NCI-H2196 (cell line): ENCODE results near the gene PRSS56.
A peak's percentile ranks its signal among the peaks of the same experiment; 100 is the strongest.

ENCODE experiments used
- DNase-seq: peaks from one replicate; lab custom pipeline; 2025; ENCODE audit not compliant: unreplicated experiment; lab: John Stamatoyannopoulos, UW

The PRSS56 gene

DNA sequence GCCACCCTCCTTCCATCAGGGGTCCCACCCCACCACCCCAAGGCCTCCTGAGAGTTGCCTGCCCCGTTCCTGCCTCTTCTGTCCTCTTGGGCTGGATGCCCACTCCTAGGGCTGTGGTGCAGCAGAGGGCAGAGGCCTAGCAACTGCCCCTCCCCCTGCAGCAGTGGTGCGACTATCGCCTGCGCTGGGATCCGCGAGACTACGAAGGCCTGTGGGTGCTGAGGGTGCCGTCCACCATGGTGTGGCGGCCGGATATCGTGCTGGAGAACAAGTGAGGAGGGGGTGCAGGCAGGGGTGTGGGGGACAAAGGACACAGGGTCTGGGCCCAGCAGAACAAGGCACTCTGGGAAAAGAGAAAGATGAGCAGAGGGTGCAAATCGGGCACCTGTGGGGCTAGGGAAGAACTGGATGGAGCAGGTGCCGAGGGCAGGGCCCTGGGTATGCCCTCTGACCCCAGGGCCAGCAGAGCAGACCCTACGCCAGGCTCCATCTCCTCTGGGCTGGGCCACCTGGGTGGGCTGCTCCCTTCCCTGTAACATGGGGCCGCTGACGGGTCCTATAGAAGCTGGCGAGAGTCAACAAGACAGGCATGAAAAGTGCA, 20.4 kb downstream of the PRSS56 start:
- DNase-seq = no peak

DNA sequence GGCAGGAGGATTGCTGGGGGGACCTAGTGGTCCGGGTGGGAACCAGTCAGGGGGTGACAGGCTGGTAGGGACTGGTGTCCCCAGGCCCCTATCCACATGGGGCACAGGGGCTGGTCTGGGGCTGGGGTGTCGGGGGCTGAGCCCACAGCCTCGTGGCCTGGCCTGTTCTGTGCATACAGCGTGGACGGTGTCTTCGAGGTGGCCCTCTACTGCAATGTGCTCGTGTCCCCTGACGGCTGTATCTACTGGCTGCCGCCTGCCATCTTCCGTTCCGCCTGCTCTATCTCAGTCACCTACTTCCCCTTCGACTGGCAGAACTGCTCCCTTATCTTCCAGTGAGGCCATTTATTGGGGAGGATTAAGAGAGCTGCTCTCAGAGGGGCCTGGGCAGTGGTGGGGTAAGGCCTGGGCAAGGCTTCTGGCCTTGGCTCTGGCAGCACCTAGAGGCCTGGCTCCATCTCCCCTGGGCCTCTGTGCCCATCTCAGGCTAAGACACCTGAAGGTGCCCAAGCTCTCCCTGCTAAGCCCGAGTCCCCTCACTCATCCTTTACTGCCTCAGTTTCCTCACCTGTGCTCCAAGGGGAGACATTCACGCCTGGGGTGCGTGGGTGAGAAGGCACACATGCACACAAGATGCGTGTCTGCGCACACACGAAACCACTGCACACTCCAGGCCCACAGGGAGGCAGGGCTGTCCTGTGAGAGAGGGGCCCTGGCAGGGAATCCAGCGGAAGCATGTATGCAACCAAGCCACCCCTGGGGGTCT, 21.2 kb downstream of the PRSS56 start:
- no peak for DNase-seq

DNA sequence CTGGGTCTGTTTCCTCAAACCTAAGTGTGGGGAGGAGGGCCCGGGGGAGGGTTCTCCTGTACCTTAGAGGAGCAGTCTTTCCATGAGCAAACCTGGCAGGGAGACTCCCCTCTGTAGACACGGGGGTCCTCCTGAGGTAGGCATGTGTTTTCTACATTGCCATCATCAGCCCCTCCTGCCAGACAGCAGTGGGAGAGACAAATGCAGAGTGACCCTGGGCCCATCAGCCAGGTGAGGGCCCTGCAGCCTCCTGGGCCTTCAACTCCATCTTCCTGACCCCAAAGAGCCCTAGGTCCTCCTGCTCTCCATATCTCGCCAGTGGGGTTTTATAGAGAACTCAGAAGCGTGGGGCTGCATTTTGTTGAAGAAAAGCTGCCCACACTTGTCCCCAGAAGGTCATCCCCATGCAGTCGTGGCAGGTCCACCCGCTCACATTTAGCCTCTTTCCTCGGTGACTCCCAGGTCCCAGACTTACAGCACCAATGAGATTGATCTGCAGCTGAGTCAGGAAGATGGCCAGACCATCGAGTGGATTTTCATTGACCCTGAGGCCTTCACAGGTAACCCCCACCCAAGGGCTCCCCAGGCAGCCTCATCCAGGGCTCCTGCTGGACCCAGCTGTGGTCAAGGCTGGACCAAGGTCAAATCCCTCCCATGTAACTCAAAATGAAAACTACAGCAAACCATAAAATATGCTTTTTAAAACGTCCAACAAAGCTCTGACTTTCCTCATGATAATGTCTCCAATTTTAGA, 21.9 kb downstream of the PRSS56 start:
- no peak for DNase-seq

DNA sequence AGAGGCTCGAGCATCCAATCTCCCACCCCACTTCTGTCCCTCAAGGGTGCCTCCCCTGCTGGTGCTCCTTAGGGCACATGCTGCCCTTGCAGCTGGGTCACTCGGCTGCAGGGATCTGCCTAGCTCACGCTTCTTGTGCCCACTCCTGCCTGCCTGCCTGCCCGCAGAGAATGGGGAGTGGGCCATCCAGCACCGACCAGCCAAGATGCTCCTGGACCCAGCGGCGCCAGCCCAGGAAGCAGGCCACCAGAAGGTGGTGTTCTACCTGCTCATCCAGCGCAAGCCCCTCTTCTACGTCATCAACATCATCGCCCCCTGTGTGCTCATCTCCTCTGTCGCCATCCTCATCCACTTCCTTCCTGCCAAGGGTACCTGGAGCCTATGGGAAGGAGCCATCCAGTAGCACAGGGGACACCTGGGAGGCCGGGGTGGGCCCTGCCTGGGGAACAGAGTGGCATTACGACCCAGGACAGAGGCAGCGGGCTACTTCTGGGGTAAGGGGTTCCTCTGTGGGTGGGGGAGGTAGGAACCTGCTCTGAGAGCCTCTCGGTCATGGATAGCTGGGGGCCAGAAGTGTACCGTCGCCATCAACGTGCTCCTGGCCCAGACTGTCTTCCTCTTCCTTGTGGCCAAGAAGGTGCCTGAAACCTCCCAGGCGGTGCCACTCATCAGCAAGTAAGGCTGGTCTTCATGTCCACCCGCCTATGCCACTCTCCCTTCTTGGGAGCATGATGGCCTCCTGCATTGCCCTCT, 22.7 kb downstream of the PRSS56 start:
- DNase-seq = no peak

DNA sequence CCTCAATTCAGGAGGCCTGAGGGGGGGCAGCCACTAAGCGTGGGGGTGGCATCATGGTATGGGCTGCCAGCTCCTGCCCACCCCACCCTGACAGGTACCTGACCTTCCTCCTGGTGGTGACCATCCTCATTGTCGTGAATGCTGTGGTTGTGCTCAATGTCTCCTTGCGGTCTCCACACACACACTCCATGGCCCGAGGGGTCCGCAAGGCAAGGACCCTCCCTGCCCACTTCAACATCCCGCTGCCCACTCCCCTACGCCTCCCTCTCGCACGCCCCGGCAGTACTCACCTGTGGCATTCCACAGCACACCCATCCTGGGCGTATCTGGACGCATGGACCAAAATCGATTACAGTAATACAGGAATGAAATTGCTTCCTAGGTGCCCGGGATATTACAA, 23.3 kb downstream of the PRSS56 start:
- DNase-seq = no peak

DNA sequence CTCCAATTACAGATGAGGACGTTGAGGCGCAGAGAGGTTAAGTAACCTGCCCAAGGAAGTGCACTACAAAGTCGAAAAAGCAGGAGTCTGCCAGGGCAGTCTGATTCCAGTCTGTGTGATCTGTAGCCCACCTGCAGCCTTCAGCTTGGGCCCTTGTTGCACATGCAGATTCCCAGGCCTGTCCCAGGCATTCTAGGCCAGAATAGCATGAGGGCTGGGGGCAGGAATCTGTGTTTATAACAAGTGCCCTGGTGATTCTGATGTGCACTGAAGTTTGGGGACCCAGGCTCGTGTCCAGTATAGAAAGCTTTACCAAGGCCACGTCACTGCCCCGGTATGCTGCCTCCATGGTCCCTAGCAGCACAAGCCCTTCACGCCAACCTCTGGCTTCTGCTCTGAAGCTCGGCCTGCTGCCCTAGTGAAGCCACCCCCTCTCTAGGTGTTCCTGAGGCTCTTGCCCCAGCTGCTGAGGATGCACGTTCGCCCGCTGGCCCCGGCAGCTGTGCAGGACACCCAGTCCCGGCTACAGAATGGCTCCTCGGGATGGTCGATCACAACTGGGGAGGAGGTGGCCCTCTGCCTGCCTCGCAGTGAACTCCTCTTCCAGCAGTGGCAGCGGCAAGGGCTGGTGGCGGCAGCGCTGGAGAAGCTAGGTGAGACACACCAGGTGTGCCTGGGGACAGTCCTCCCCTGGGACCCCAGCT, 23.9 kb downstream of the PRSS56 start:
- no peak for DNase-seq

DNA sequence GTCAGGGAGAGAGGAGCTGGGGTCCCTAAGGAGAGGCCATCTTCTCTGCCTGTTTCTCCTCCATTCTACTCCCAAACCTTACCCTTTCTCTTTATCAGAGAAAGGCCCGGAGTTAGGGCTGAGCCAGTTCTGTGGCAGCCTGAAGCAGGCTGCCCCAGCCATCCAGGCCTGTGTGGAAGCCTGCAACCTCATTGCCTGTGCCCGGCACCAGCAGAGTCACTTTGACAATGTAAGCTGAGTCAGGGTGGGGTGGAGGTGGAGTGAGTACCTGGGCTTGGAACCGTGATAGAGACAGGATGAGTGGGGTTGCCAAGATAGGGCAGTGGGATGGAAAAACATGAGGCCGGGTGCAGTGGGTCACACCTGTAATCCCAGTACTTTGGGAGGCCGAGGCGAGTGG, 24.5 kb downstream of the PRSS56 start:
- DNase-seq = no peak

DNA sequence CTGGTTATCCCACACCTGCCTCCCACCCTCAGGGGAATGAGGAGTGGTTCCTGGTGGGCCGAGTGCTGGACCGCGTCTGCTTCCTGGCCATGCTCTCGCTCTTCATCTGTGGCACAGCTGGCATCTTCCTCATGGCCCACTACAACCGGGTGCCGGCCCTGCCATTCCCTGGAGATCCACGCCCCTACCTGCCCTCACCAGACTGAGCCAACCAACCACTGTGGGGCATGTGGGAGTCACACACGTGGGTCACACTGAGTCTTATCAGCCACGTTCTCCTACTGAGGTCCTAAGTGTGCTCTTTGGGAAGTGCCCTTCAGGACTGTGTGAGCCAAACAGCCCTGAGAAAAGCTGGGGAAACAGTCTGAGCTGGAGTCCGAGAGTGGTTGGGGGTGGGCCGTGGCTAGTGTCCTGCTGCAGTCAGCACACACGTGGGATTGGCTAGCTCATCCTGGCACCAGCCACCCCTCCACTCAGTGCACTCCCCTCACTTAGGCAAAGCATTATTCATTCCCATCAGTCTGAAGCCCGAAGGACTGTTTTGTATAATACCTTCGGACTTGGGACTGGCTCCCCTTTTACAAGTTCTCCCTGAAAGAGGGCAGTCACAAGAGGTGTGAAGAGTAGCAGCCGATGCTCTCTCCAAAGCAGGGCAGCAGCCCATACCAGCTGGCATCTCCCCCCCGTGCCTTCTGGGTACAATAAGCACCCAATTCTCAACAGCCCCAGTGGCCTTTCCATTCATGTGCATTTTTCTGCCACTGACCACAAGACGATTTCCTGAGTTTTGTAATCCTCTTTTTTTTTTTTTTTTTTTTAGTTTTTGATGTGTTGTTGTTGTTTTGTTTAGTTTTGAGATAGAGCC, 25.6 kb downstream of the PRSS56 start:
- no peak for DNase-seq

DNA sequence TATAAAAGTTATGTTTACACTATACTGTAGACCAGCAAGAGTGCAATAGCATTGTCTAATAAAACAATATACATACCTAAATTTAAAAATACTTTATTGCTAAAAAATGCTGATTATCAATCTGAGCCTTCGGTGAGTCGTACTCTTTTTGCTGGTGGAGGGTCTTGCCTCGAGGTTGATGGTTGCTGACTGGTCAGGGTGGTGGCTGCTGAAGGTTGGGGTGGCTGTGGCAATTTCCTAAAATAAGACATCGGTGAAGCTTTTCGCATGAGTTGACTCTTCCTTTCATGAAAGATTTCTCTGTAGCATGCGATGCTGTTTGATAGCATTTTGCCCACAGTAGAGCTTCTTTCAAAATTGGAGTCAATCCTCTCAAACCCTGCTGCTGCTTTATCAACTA, 27.8 kb downstream of the PRSS56 start:
- no peak for DNase-seq

DNA sequence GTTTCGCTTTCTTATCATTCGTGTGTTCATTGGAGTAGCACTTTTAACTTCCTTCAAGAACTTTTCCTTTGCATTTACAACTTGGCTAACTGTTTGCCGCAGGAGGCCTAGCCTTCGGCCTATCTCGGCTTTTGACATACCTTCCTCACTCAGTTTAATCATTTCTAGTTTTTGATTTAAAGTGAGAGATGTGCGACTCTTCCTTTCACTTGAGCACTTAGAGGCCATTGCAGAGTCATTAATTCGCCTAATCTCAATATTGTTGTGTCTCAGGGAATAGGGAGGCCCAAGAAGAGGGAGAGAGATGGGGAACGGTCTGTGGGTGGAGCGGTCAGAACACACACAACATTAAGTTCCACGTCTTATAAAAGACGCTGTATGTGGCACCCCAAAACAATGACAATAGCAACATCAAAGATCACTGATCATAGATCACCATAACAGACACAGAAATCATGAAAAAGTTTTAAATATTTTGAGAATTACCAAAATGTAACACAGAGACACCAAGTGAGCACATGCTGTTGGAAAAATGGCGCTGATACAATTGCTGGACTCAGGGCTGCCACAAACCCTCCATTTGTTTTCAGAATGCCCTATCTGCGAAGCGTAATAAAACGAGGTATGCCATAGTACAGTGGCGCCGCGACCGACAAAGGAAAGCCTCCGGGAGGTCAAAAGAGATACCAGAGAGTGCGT, 29.6 kb downstream of the PRSS56 start:
- DNase-seq = no peak

DNA sequence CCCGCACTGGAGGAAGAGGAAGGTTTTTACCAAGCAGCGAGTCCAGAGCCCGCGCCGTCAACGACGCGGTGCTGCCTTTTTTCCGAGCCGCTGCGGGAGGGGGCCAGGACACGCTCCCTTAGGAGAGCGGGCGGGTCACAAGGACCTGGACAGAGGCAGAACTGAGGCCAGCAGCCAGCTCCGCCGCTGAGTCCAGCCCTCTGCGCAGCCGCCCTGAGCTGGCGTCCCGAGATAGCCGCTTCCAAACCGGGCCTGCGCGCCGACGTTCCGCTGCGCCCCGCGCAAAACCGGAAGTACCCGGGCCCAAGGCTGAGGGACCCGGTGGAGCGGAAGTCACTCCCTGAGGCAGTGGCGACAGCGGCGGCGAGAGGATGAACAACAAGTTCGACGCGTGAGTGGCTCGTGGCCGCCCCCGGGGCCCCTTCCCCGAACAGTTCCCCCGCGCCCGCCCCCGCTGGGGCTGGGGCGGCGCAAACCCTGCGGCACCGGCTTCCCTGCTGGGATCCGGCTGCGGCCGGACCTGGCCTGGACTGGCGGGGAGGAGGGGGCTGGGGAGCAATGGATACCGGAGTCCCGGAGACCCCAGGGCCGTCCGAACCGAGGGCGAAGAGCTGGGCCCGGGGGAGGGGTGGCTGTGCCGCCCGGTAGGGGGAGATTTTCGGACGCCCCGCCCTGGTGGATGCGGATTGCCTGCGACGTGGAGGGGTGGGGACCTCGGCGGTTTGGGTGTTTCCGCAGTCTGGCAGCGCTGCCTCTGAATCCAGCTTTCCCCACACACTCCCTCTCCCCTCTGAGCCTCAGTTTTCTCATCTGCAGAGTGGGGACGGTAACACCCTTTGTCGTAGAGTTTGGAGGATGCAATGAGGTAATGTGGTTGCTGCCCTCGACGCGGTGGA, 30.4 kb downstream of the PRSS56 start, which contains the start of the genes EIF4E2 and TIGD1:
EIF4E2 (plus strand) TSS at position 336 of the 896 bp plus-strand sequence; CDS start at position 372, 36 bp downstream.
TIGD1 (minus strand) TSS at position 204 of the 896 bp plus-strand sequence. CDS start 675 bp downstream, outside the sequence.
- DNase-seq = peak; percentile 93

DNA sequence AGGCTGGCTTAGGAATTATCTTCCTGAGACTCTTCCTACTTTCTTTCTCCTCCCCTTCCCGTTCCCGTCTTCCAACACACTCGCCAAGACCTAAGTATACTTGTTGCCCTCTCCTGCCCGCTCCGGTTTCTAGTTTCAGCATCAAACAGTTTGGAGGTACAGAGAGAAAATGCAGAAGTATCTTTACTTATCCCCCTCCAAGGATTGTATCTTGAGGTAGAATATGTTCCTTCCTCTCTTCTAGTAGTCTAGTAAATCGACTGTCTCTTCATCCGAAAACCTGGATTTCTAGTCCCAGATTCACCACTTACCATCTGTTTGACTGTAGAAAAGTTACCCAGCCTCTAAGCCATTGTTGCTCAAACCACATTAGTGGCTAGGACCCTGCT, 31.1 kb downstream of the PRSS56 start:
- DNase-seq = no peak

DNA sequence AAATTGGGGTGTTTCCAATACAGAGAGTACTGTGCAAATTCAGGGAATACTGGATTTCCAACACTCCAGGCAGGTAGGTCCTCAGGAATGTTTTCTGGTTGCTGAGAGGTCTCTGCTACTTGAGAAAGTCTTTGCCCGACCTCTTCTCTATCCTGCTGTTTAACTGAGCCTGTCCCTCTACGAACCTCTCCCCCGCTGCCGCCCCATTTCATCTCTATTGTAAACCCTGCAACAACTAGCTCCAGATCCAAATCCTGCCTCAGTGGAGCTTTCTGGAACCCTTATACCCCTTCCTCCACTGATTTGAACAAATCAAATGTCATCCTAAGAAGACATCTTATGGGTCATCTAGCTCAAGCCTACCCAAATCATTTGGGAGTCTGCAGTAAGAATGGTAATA, 31.6 kb downstream of the PRSS56 start:
- DNase-seq = no peak

DNA sequence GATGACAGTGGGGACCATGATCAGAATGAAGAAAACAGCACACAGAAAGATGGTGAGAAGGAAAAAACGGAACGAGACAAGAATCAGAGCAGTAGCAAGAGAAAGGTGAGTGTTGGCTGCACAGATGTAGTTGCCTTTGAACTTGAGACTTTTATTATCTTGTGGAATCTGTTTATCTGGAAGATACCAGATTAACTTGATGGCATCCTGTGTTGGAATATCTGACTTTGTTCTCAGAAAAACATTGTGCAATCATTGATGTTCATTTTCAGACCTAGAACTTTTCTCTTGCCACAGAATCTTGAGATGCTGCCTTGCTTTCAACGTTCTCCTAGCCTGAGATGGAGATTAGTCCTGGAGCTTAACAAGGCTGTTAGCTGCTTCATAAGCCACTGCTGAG, 36.2 kb downstream of the PRSS56 start:
- no peak for DNase-seq

DNA sequence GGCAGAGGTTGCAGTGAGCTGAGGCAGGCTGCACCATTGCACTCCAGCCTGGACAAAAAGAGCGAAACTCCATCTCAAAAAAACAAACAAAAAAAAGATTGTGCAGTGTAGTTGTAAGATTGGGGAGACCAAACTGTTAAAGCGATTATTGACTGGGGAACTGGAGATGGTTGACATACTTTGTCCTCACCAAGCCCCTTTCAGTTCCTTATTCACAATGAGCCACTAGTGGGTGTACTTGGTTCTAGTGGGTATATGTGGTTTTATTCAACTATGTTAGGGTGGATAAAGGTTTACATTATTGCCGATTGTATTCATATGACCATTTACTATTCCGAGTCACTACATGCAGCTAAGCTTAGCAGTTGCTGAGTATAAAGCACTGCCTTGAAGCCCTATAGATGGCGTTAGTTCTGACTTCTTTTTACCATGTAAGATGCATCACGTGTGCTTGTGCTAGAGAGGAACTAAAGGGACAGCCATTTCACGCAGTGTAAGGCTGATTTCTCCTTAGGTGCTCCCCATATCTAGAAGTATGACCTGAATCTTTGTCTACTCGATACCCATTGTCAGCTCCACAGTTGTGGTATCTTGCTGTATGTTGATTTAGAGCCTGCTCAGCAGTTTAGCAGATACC, 42.4 kb downstream of the PRSS56 start:
- DNase-seq = no peak

DNA sequence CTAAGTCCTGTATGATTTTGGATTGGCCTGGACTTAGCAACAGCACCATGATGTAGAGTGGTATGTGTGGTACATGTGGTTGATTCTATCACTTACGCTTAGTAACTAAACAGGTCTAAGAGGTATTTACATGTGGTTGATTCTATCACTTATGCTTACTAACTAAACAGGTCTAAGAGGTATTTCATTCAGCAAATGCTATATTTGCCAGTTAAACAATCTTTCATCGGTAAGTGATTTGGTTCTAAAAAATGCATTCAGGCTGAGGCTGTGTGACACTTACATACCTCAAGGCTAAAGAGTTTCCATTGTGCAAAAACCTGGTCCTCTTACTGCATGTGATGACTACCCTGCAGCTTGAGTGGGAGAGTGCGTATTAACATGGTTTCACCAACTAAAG, 43.4 kb downstream of the PRSS56 start:
- no peak for DNase-seq

DNA sequence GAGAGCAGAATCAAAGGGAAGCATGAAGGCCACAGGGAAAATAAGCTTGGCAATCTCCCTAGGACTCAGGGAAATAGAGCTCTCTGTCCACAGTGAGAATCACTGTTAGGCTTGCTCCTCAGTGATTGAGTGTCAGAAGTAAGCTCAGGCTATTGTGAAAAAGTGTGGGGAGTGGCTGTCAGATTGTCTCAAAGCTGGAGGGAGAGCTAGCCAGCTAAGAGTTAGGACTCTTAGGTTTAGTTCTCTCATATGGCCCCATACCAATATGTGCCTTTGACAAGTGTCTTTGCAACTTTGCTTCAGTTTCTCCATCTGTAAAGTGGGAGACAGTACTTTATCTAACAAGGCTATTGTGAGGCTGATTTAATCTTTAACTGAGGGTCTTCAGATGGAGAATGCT, 47.5 kb downstream of the PRSS56 start:
- no peak for DNase-seq

DNA sequence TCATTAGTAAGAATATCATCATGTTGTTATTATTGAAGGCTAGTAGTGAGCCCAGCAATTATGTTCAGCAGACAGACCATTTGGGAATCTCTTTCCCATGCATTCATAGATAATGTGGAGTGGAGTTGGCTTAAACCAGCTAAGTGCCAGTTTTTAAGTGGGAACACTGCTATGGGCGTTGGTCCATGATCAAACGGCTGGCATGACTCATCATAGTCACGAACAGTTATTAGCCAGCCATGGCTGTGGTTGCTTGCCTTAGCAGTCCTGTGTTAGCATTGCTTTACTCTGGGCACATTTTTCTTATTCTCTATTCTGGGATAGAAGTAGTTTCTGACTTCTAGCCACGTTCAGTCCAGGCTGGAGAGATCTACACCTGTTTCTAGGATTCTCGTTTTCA, 48.0 kb downstream of the PRSS56 start:
- no peak for DNase-seq
